HG02678 (cell line): Measurements from ENCODE around the gene PCTP.

Experiments
- ATAC-seq: cut with Tn5 transposase; IDR thresholded peaks from one replicate; pipeline ENCODE4 v1.9.1; 2021; ENCODE audit warnings: mild to moderate bottlenecking, moderate library complexity; ENCODE audit not compliant: unreplicated experiment

Gene PCTP

DNA sequence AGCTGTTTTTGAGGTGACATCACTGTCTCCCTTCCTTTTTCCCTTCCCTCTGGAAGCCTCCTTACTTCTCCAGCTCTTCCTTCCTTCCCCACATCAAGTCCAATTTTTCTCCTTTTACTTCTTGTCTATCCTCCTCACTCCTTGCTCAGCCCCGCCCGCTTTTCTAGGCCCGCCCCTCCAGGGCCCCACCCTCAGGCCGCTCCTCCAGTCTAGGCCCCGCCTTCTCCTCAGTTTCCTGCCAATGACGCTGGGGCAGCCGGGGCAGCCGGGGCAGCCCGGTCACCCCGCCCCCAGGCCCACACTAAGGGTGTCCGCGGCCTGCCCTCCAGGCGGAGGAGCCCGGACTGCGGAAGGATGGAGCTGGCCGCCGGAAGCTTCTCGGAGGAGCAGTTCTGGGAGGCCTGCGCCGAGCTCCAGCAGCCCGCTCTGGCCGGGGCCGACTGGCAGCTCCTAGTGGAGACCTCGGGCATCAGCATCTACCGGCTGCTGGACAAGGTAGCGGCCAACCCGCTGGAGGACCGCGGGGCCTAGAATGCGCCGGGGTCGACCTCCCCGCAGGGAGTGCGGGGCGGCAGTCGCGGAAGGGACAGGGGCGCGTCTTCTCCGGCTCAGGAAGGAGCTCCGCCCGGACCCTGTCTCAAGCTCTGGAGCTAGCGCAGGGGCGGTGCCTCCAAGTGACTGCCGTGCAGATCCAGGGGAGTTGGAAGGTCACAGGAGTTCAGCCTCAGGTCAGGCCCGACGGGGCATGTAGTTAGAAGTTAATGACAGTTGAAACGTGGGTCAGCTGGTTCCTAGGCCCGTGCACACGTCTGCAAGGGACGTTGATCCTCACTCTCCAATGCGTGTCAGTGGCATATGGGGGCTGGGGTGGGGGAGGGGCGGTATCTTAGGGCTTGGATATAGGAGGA lies at the start of gene PCTP:
PCTP (plus strand) TSS at position 302 of the 908 bp plus-strand sequence; CDS start at position 355, 53 bp downstream.
- peak; percentile 98 for ATAC-seq

DNA sequence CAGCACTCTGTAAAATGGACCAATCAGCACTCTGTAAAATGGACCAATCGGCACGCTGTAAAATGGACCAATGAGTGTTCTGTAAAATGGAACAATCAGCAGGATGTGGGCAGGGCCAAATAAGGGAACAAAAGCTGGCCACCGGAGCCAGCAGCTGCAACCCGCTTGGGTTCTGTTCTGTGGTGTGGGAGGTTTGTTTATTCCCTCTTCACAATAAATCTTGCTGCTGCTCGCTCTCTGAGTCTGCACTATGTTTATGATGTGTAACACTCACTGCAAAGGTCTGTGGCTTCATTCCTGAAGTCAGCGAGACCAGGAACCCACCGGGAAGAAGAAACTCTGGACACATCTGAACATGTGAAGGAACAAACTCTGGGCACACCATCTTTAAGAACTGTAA lies 48.7 kb upstream of the PCTP start:
- no peak for ATAC-seq

DNA sequence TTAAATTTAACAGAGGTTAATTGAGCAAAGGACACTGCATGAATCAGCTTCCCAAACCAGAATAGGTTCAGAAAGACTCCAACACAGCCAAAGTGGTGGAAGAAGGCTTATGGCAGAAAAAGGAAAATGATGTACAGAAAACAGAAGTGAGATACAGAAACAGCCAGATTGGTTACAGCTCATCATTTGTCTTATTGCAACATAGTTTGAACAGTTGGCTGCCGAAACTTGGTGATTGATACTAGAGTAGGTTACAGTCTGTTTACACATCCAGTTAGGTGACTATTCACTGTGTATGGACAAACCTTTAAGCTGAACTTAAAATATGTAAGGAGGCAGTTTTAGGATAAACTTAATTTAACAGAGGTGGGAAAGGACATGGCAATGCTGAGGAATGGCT lies 46.5 kb upstream of the PCTP start:
- no peak for ATAC-seq

DNA sequence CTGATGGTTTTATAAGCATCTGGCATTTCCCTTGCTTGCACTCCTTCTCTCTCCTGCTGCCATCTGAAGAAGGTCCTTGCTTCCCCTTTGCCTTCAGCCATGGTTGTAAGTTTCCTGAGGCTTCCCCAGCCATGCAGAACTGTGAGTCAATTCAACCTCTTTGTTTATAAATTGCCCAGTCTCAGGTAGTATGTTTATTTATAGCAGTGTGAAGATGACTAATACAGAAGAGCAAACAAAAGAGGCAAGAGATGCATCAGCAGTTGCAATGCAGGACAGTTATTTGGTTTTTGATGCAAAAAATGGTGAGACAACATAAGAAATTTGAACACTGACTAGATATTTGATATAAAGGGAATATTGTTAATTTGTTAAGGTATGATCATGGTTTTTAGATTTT lies 45.0 kb upstream of the PCTP start:
- no peak for ATAC-seq

DNA sequence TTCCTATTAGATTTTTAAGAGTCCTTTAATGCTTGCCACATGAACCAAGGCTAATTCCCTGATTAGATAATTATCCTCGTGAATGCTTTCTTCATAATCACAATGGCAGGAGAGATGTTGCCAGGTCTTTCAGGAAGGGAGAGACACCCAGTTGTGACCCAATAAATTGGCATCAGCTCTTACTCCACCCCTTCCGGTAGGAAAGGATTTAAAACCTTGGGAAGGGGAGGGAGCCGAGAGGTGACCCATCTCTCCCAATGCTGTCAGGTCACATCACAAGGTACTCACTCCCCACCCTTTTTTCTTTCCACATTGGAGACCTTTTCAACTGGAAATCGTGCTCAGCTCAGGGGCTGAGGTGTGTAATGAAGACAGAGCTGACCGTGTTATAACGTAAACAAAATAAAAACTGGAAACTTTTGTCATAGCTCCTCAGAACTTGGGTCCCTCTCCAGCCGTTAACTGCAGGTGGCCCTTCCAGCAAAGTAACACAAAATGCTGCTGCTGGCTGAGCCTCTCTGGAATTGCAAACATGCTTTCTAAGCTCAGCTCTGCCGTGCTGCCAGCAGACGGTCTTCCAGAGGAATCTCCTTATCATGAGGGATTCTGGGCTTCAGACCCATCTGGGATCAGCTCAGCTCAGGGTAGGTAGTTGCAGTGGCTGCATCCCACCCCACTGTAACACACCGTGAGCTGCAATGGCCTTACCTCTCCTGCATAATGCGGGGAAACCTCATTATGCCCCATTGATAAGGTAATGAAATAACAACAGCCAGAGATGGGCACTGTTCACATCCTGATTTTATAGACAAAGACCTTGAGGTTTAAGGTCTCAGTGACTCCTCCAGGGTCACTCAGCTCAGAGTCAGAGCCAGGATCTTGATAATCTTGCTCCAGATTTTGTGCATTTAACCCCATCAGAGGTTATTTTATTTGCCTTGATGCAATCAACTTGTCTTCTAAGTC lies 43.8 kb upstream of the PCTP start:
- ATAC-seq, result no peak

DNA sequence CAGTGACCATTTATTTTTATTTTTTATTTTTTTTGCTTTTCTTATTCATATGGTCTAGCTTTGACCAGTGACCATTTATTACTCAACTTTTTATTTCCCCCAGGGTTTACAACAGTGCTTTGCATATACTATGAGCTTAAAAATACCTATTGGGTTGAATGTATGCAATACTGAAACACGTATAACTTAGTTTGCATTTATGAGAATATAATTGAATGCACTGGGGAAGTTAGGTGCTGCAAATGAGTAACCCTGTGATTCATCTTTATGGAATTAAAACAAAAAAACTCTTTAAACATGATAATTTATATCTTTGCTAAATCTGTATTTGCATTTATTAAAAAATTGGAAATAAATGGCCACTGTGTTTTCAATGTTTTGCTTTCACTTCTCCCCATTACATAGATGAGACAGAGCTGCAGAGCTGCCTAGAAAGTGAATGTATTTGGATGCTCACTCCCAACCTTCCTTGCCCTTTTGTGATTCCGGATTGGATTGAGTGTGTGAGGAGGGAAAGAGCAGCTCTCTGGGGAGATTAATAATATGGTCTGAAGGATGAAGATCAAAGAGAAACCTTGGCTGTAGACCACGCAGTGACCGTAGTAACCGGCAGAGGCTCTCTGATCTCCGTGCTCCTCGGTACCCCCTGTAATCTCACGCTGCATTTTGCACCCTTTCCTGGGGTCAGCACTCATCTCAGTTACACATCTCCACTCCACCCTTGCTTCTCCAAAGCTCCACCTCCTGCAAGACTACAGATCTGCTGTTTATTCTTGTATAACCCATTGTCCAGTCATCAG lies 42.5 kb upstream of the PCTP start:
- no peak for ATAC-seq

DNA sequence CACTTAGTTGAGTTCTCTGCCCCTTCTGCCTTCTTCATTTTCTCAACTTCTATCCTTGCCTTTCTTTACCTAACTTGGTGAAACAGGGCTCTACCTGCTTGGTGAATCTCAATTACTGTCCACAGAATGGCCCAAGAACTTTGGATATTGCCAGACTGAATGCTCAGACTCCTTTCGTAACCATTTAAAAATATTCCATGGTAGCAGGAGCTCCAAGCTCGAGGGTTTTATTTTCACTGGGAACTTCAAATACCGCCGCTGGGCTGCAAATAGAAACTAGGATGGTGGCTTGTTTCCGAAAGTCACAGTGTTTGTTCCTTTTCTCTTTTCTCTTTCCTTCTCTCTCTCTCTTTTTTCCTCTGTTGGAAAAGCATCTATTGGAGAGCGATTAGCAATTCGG lies 41.4 kb upstream of the PCTP start:
- no peak for ATAC-seq

DNA sequence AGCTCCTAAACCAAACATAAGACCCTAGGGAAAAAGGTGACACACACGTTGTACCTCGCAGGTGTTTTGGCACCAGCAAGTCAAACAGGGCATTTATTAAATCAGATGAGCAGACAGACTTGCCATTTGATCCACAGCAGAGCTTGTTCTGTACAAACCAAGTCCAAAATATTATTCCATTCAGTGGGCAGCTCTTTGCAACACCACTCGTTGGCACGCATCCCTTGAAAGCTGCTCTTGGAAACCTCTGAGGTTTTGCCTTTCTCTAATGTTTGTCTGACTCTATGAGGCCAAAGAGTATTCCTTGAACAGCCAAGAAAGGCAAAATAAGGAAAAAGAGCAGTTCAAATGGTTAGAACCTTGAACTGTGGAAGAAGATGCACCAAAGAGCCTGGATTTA lies 40.9 kb upstream of the PCTP start:
- ATAC-seq, result no peak

DNA sequence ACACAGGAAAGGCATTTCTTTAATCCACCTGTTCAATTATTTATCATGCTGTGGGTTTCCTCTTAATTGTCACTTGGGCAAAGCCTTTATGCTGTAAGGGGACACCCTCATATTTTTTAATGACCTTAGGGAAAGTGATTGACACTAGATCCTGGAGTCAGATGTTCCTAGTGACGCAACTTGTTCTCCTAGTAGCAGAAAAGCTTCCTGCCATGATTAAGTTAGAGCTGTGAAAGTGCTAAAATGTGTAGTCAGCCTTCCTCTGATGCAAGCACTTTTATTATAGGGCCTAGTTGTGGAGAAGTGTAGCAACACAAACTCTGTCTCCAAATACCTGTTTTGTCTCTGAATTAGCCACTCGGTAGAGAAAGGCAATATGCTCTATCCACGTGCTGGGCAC lies 40.4 kb upstream of the PCTP start:
- no peak for ATAC-seq

DNA sequence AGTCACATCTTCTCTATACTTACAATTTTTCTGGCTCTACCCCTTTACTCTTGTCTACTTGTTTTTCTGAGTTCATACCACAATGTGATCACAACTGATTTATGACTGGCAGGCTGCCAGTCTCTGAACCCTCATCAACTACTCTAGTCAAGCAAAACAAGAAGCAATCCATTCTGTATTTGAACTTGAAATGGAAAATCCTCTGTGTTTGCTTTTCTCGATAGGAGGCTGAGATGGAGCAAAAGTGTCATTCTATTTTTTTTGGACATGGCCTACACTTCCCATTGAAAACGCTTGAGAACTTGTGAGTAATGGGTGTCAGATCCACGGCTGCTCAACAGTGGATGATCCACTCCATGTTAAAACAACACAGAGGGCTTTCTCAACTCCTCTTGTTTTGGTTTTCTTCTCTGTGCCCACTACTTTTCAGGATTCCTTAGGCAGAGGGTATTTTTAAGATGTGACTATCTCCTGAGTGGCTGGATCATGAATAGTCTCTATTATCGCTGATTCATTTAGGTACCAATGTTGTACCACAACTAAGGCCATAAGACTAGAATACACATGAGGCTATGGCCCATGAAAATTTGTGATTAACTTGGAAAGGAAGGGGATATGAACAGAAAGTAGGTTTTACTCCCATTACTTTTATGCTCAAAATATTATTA lies 39.9 kb upstream of the PCTP start:
- no peak for ATAC-seq

DNA sequence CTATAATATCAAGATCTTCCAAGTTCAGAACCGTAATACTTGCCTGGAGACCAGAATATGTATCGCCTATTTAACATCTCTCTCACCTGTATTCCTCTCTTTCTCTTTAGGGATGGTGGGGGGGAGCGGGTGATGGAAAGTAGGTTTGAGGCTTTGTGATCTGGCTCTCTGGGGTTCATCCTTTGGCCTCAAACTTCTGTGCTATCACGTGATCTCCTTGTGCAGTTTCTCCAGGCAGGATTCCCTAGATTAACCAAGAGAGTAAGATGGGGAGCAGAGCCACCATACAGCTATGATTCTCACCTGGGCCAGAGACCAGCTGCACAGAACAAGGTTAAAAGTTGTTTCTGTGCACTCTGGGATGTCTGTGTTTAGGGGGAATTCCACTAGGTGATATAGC lies 33.4 kb upstream of the PCTP start:
- ATAC-seq, result no peak

DNA sequence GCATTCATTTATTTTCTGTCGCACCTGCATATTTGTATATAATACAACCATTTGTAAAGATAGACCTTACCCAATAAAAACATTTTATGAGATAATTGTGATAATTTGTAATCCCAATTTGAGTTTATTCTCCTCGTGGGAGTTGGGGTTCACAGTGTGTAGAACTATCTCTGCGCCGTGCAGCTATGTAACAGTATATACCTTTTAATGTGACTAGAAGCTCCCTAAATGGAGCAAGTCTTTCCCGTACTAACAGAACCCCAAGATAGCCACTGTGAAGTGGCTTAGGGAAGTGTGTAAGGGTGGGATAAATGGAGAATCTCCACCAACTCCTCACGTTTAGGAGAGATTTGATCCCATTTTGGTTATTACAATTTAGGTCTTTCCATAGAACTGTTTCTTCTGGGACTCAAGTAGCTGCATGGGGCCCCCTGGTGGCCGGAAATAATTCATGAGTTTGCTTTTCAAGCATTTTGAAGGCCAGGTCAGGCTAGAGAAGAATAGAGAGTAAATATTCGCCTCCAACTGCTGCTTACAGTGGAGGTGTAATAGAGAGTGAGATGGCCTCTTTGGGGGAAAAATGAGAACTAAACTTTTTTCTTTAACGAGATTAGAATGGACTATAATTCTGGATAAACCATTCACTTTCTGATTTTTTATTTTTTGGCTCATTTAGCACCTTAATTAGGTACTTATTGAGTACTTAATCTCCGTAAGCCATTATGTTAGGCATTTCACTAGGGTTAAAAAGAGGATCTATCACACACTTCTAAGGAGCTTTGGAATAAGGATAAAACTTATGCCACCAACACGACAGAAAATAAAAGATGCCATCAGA lies 32.7 kb upstream of the PCTP start:
- ATAC-seq, result peak; percentile 66

DNA sequence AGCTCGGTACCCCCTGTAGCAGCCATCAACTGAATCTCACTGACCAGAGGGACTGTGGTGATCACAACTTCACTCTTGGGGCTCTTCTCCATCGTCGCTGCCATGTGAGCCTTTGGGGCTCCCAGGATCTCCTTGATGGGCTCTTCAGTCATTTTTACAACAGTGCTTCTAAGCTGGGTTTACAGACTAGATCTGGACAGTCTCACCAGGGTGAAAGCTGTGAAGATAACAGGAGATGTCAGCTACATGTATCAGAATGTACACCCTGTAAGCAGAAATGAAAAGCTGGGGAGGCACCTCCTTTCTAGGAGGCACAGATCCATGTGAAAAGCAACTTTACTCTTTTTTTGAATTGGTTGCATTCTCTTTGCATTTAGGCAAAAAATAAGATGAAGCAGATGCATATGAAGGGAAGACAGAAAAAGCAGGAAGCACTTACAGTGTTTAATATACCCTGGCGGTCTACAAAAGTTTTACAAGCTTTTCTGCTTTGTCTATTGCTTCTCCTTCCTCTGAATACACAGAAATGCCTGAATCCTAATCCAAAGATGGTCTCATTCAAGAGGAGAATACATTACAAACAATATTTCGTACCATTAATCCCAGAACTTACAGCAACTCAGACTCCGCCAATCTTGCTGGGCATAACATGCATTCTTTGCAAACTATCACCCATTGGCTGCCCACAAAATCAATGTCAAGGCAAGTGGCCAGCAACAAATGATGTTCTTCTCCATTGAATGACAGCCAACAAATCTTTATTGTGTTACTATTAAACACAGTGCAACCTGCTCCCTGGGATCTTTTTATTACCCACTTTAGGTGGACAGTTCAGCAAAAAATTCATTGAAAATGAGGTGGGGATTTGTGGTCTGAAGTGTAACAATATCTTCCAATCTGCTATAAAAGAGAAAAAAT lies 29.7 kb upstream of the PCTP start:
- ATAC-seq, result no peak

DNA sequence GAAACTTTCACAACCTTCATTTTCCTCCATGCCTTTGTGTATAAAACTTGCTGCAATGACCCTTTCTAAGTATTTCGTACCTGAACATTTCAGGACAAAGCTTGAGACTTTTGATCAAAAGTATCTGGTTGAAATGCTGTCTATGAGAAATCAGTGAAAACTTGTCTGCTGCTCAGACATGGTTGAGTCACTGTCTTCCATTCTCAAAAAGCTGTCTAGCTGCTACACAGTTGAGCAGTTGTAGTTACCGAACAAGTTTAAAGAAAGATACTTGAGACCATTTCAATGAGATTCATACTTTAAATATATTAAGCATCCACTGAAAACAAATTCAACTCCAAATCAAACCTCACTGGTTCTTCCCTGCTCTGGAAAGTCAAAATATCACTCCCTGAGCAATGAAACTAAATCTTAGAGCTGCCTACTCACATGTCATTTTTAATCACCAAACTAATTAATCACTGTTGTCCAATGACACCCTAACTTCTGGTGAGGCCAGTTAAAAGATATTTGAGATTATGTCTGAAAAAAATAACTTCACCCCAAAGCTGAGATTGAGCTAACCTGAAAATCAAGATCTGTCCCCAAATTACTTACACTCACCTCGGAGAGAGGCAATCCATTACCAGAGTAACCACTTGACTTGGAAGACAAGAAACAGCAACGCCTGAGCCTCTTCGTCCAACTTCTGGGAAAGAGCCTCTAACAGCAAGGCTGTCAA lies 28.7 kb upstream of the PCTP start:
- no peak for ATAC-seq

DNA sequence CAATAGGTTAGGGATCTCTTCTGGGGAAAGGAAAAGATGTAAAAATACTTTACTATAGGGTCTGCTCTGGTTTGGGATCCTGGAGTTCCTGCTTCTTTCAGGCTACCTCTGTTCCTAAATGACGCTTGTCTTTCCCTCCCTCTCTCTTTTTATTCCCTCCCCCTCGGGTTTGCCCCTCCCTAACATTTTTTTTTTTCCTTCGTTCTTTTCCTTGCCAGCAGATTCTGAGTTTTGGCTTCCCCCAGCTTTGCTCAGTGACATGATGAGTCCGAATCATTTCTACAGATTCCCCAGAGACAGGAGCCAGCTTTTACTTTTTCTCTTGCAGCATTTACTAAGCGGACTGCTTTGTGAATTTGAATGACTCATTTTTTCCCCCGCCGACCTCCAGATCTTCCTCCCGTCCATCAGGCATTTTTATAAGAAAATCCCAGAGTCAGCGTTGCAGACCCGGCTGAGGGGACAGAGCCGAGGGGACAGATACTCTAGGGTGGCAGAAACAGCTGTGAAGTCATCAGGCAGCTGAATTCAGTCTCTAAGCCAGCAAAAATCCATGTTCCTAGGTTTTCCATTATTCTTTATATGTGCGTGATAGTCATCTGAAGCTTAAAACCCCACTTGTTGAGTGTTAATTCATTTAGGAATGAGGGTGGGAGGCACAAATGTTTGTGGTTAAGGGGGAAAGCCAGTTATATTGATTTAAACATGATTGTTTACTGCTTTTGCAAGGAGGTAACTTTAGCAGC lies 27.9 kb upstream of the PCTP start, which contains the start of gene TMEM100:
TMEM100 (minus strand) TSS at position 123 of the 746 bp plus-strand sequence. CDS start 1,794 bp downstream, outside the sequence.
- ATAC-seq, result no peak

DNA sequence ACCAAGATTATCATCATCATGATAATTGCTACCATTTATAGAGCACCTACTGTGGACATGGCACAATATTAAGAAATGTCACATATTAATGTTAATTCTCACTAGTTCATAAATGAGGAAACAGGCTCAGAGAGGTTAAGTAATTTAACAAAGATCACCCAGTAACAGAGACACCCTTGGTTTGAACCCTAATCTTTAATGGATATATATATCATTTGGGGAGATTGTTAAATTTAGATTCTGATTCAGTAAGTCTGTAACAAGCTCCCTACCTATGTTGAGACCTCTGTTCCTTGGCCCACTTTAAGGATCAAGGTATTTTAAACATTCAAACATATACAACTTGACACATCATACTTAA lies 27.4 kb upstream of the PCTP start:
- no peak for ATAC-seq

DNA sequence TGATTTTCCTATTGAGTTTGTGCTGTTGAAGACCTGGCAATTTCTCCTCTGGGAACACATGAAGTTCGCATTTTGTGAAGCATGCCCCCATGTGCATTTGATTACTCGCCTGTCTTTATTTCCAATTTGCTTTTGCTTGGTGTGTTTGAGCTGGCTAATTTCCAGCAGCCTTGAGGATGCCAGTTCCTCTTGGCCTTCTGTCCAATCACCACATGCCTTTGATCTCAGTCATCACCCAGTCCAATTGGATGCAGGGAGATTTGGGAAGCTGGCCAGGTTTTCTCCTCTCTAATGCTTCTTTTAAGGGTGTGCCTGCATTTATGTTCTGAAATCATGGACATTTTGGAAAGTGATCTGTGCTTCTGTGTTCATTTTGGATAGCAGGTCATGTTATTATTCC lies 24.4 kb upstream of the PCTP start:
- ATAC-seq, result no peak
